ENCODE data around the gene DCLK2.
"Not testable (repeated sequence)": the region's sequence is repeated elsewhere in the genome, so short reads cannot be mapped to it uniquely, and the experiment has no call there.

Gene DCLK2

GRCh38 chr4:150182794-150183193 is 104.5 kb downstream of the DCLK2 start:
- no peaks in the 10 kb centered on the region for H3K9me3 ChIP-seq (ENCODE audit: insufficient read depth, low read length)
- no peaks in the 10 kb centered on the region for H3K27me3 ChIP-seq (ENCODE audit: low read depth, low read length)
- H3K79me2 ChIP-seq (ENCODE audit: low read length) = no peaks in the 10 kb centered on the region
- H3K4me3 ChIP-seq (ENCODE audit: low read length) = no peak overlapping the region
- H3K36me3 ChIP-seq (replicated peaks; ENCODE audit: low read depth, low read length) = no peaks in the 10 kb centered on the region
- no peak overlapping the region for H3K9ac ChIP-seq (ENCODE audit: low read length)
- no peak for TF ChIP-seq CTCF (IDR thresholded peaks at IDR 0.05; ENCODE audit: low read depth, low read length)
- no peak for TF ChIP-seq EZH2phosphoT487 (IDR thresholded peaks at IDR 0.05; ENCODE audit: low read depth)
- H4K20me1 ChIP-seq (ENCODE audit: insufficient read depth, low read length) = no peaks in the 10 kb centered on the region
- no peak overlapping the region for H2AFZ ChIP-seq (ENCODE audit: low read depth, low read length)
- no peak overlapping the region for H3K4me2 ChIP-seq (ENCODE audit: low read length)
- no peak overlapping the region for H3K27ac ChIP-seq (ENCODE audit: low read length)
- H3K4me1 ChIP-seq (ENCODE audit: low read length) = no peaks in the 10 kb centered on the region

- H3K9me3 ChIP-seq (ENCODE audit: insufficient read depth, low read length); H3K4me2 ChIP-seq (ENCODE audit: low read length); H3K27me3 ChIP-seq (ENCODE audit: low read depth, low read length); H3K79me2 ChIP-seq (ENCODE audit: low read length); H4K20me1 ChIP-seq (ENCODE audit: insufficient read depth, low read length); H2AFZ ChIP-seq (ENCODE audit: low read depth, low read length); H3K27ac ChIP-seq (ENCODE audit: low read length); H3K9ac ChIP-seq (ENCODE audit: low read length); H3K4me3 ChIP-seq (ENCODE audit: low read length); H3K4me1 ChIP-seq (ENCODE audit: low read length); H3K36me3 ChIP-seq (replicated peaks; ENCODE audit: low read depth, low read length): not testable (repeated sequence)
Measured at GRCh38 chr4:150185033-150185432, 106.8 kb downstream of the DCLK2 start.

- Histone ChIP-seq H3K9me3 (ENCODE audit: insufficient read depth, low read length) (no peaks in the 10 kb centered on the region), H3K4me1 (ENCODE audit: low read length) (peaks cover 8% of the 10 kb centered on the region), H2AFZ (ENCODE audit: low read depth, low read length) (no peak overlapping the region), H4K20me1 (ENCODE audit: insufficient read depth, low read length) (no peaks in the 10 kb centered on the region), H3K9ac (ENCODE audit: low read length) (no peak overlapping the region), H3K79me2 (ENCODE audit: low read length) (no peaks in the 10 kb centered on the region), H3K4me3 (ENCODE audit: low read length) (no peak overlapping the region), H3K4me2 (ENCODE audit: low read length) (no peak overlapping the region), H3K27ac (ENCODE audit: low read length) (no peak overlapping the region), H3K36me3 (replicated peaks; ENCODE audit: low read depth, low read length) (no peaks in the 10 kb centered on the region), H3K27me3 (ENCODE audit: low read depth, low read length) (no peaks in the 10 kb centered on the region)
- no peak for TF ChIP-seq CTCF (IDR thresholded peaks at IDR 0.05; ENCODE audit: low read depth, low read length)
- TF ChIP-seq EZH2phosphoT487 (IDR thresholded peaks at IDR 0.05; ENCODE audit: low read depth) = no peak
Measured at GRCh38 chr4:150192986-150193385, 114.7 kb downstream of the DCLK2 start.

- H3K79me2 ChIP-seq (ENCODE audit: low read length); H3K9ac ChIP-seq (ENCODE audit: low read length); H3K27me3 ChIP-seq (ENCODE audit: low read depth, low read length); H2AFZ ChIP-seq (ENCODE audit: low read depth, low read length); H3K4me1 ChIP-seq (ENCODE audit: low read length); H3K9me3 ChIP-seq (ENCODE audit: insufficient read depth, low read length); H3K27ac ChIP-seq (ENCODE audit: low read length); H3K4me3 ChIP-seq (ENCODE audit: low read length); H3K36me3 ChIP-seq (replicated peaks; ENCODE audit: low read depth, low read length); H3K4me2 ChIP-seq (ENCODE audit: low read length); H4K20me1 ChIP-seq (ENCODE audit: insufficient read depth, low read length): not testable (repeated sequence)
Measured at GRCh38 chr4:150197256-150197655, 119.0 kb downstream of the DCLK2 start.

- no peaks in the 10 kb centered on the region for H3K79me2 ChIP-seq (ENCODE audit: low read length)
- H3K9ac ChIP-seq (ENCODE audit: low read length) = no peak overlapping the region
- H3K4me1 ChIP-seq (ENCODE audit: low read length) = peaks cover 7% of the 10 kb centered on the region
- no peak overlapping the region for H3K27ac ChIP-seq (ENCODE audit: low read length)
- H2AFZ ChIP-seq (ENCODE audit: low read depth, low read length) = no peak overlapping the region
- H3K4me2 ChIP-seq (ENCODE audit: low read length) = no peak overlapping the region
- no peak for TF ChIP-seq EZH2phosphoT487 (IDR thresholded peaks at IDR 0.05; ENCODE audit: low read depth)
- TF ChIP-seq CTCF (IDR thresholded peaks at IDR 0.05; ENCODE audit: low read depth, low read length) = no peak
- no peak overlapping the region for H3K4me3 ChIP-seq (ENCODE audit: low read length)
- H3K9me3 ChIP-seq (ENCODE audit: insufficient read depth, low read length) = no peaks in the 10 kb centered on the region
- no peaks in the 10 kb centered on the region for H3K36me3 ChIP-seq (replicated peaks; ENCODE audit: low read depth, low read length)
- no peaks in the 10 kb centered on the region for H4K20me1 ChIP-seq (ENCODE audit: insufficient read depth, low read length)
- no peaks in the 10 kb centered on the region for H3K27me3 ChIP-seq (ENCODE audit: low read depth, low read length)
Measured at GRCh38 chr4:150199056-150199455, 120.8 kb downstream of the DCLK2 start.

All from OCI-LY3 (cell line).